ENCODE measurements around the gene RNASE9.
"Not testable (repeated sequence)": the region's sequence is repeated elsewhere in the genome, so short reads cannot be mapped to it uniquely, and the experiment has no call there.

Gene RNASE9

DNA sequence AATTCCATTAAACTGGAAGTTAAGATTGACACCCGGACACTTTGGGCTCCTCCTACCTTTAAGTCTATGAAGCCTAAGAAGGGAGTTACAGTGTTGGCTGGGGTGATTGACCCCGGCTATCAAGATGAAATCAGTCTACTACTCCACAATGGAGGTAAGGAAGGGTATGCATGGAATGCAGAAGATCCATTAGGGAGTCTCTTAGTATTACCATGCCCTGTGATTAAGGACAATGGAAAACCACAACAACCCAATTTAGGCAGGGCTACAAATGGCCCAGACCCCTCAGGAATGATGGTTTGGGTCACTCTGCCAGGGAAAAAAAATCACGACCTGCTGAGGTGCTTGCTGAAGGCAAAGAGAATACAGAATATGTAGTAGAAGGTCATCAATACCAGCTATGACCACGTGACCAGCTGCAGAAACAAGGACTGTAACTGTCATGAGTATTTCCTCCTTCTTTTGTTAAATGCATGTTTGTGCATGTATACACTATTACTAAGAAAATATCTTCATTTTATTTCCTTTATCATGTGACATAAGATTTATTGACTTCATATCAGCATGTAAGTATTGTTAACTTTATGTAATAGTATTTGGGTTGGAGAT lies 11.6 kb upstream of the RNASE9 start:
- not testable (repeated sequence) for FAIRE-seq

DNA sequence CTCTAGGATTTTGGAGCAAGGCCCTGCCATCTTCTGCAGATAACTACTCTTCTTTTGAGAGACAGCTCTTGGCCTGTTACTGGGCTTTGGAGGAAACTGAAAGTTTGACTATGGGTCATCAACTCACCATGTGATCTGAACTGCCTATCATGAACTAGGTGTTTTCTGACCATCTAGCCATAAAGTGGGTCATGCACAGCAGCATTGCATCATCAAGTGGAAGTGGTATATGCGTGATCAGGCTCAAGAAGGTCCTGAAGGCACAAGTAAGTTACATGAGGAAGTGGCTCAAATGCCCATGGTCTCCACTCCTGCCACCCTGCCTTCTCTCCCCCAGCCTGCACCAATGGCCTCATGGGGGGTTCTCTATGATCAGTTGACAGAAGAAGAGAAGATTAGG lies 9.9 kb upstream of the RNASE9 start:
- not testable (repeated sequence) for FAIRE-seq

DNA sequence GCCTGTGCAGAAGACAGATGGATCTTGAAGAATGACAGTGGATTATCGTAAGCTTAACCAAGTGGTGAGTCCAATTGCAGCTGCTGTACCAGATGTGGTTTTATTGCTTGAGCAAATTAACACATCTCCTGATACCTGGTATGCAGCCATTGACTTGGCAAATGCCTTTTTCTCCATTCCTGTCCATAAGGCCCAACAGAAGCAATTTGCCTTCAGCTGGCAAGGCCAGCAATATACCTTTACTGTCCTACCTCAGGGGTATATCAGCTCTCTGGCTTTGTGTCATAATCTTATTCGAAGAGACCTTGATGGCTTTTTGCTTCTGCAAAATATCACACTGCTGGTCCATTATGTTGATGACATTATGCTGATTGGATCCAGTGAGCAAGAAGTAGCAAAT lies 9.0 kb upstream of the RNASE9 start:
- FAIRE-seq: not testable (repeated sequence)

DNA sequence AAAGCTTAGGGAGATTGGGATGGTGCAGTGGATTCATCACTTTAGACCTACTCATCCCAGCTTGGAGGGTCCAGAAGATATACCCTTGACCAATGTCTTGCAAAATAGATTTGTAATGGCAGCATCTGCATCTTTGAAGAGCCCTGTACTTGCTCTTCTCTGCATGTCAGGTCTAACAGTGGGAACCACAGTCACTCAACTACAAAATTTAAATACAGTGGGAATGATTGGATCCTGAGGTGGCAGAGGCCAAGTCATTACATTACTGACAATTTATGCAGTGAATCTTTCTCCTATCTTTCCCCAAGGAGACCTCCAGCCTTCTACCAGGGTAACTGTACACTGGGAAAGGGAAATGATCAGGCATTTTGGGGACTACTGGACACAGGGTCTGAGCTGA lies 8.2 kb upstream of the RNASE9 start:
- no peak for FAIRE-seq

GRCh38 chr14:20568393-20568792 lies 7.5 kb upstream of the RNASE9 start:
- no peak for FAIRE-seq

- not testable (repeated sequence) for FAIRE-seq
Observed at GRCh38 chr14:20567199-20567598, 6.4 kb upstream of the RNASE9 start.

- FAIRE-seq: no peak
Observed at GRCh38 chr14:20564501-20564997, 3.7 kb upstream of the RNASE9 start.

- FAIRE-seq: no peak
Observed at GRCh38 chr14:20563971-20564370, 3.1 kb upstream of the RNASE9 start.

GRCh38 chr14:20559461-20559904 lies 1.4 kb downstream of the RNASE9 start:
- no peak for FAIRE-seq

GRCh38 chr14:20557212-20557542 lies 3.7 kb downstream of the RNASE9 start:
- FAIRE-seq: no peak

GRCh38 chr14:20556500-20557211 lies 4.2 kb downstream of the RNASE9 start:
- FAIRE-seq: no peak

DNA sequence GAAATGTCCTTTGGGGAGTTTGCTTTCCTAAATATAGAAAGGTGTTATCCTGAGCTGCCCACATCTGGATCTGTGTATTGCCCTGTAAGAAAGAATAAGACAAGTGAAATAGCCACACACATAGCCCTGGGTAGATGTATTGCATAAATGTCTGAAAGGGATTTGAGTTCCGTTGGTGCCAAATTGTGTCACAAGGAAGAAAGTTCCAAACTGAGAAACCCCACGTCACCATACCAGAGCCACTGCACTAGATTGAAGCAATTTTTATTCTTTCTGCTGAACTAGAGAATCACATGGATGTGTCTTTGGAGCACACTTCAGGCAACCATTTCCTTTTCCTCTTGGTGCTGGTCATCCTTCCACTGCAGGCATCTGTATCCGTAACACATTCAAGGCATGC lies 5.0 kb downstream of the RNASE9 start:
- no peak for FAIRE-seq

- no peak for FAIRE-seq
Observed at GRCh38 chr14:20553024-20553423, 7.8 kb downstream of the RNASE9 start.

GRCh38 chr14:20551606-20552005 lies 9.2 kb downstream of the RNASE9 start:
- no peak for FAIRE-seq

DNA sequence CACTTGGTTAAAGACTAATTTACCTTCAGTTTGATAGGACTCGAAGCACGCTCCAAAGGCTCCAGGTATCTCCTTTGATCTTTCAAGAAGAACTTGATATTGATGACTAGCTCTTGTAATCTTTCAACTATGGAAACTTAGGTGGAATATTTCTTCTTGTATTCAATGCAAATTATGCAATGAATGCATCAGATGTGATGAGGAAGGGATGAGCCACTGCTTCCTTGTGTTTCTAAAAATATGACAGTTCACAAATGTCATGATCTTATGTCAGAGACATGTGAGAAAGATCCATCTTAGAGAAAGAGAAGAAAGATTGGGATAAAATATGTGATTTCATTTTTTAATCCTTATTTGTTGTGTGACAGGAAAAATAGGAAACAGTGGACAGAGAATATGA lies 9.9 kb downstream of the RNASE9 start:
- FAIRE-seq: no peak

DNA sequence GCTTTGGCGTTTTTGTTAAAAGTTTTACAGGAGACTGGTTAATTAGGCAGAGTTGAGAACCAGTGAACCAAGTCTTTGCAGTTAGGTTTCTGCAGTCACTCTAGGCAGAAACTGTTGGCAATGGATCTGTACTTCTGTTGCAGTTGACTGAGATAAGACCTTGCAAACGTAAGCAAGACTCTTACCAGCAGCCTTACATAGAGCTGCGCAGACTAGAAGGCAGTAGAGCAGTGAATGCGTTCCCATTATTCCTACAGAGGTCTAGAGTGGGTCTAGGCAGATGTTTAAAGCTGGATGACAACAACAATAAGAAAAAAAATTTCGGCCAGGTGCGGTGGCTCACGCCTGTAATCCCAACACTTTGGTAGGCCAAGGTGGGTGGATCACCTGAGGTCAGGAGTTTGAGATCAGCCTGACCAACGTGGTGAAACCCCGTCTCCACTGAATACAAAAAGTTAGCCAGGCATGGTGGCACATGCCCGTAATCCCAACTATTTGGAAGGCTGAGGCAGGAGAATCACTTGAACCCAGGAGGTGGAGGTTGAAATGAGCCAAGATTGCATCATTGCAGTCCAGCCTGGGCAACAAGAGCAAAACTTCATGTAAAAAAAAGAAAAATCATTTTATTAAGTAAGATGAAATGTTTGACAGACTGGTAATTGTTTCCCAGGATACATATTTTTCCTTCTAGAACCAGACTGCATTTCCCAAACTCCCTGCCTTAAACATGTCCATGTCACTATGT lies 12.3 kb downstream of the RNASE9 start:
- no peak for FAIRE-seq

DNA sequence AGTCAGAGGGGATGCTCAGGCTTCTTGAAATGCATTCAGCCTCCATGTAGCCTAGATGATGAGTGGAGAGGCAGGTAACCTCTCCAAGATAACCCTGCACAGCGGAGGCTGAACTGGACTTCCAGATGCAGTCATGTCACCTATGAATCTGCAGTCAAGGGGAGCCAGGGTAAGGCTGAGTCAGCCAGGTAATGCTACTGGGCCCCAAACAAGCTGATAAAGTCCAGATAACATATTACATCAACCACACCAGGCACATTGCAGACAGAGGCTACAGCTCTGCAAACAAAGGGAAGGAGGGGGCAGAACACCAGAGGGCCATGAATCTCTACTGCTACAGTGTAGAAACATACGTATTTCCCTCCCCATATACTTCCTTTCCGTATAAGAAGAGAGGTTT lies 14.0 kb downstream of the RNASE9 start:
- no peak for FAIRE-seq

DNA sequence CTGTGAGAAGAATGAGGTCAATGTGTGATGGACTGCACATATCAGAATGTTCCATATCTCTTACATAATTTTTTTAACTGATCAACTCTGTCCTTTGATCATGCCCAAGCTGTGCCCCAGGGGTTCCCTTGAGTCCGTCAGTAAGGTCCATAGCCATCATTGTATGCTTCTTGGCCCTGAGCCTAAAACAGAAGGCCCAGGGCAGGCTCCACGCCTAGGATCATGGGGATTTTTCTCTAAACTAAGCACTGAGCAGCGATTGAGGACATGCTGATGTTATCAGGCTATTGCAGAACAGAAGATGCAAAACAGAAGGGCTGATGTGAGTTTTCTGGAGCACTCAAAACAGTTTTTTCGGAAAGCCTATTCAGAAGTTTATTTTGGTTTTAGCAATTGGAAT lies 20.9 kb downstream of the RNASE9 start:
- FAIRE-seq: no peak

GRCh38 chr14:20530771-20531571 lies 29.9 kb downstream of the RNASE9 start:
- FAIRE-seq: no peak

DNA sequence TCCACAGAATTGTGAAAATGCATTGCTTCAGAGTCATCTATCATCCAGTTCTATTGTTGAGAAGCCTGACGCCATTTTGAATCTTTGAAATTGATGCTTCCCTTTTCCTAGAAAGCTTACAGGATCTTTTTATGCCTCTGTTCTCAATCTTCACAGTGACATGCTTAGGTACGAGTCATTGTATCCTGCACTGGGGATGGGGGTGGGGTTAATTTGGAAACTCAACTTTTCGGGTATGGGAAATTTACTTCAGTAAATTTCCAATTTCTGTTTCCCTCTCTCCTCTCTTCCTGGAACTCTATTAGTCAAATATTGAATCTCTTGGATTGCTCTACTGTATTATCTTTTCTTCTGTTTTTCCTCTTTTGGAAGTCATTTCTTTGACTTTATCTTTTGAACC lies 31.0 kb downstream of the RNASE9 start:
- no peak for FAIRE-seq

DNA sequence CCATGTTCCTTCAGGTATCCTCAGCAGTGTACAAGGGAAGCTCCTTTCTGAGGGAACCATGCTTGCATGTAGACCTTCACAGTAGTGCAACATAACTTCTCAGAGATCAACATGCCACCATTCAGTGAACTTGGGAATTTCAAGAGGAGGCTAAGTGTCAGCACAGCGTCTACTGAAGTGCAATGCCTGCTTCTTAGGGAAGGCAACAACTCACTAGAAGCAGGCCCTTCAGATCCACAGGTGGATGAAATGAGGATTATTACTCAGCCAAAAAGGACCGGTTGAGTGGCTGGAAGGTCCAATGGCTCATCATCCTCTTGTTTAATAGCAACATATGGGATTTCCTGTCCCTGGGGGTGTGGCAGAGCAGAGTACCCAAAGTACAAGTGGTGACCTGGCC lies 36.8 kb downstream of the RNASE9 start:
- FAIRE-seq: no peak

- FAIRE-seq: no peak
Observed at GRCh38 chr14:20522332-20522731, 38.5 kb downstream of the RNASE9 start.

DNA sequence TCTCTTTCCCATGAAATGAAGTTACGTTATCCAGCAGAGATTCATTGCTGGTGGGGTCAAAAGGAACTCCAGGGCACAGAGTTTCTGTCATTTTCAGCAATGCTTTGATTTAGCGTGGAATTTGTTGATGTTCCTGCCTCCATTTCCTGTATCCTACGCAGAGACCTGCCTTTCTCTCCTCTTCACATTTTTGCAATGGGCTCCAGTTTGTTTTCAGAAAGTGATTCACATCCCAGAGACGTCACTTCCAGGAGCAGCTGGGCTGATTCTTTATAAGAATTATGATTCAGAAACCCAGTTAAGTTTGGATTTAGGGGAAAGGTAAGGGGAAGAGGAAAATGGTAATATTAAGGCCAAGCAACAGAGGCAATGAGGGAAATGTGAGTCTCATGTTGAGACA lies 43.9 kb downstream of the RNASE9 start:
- FAIRE-seq: no peak
